ENCODE measurements around the gene CYS1.

The CYS1 gene

GRCh38 chr2:10072656-10073480 is 7.3 kb downstream of the CYS1 start:
- peak; percentile 37 to 64 (median 40) for DNase-seq (ENCODE audit: low read depth in 2 of 3, low spot score in 2 of 3)

- DNase-seq (ENCODE audit: low read depth in 2 of 3, low spot score in 2 of 3), result no peak
Observed at GRCh38 chr2:10071595-10071994, 8.6 kb downstream of the CYS1 start.

- DNase-seq (ENCODE audit: low read depth in 2 of 3, low spot score in 2 of 3), result no peak
Observed at GRCh38 chr2:10071176-10071575, 9.0 kb downstream of the CYS1 start.

GRCh38 chr2:10067881-10068280 is 12.3 kb downstream of the CYS1 start:
- DNase-seq (ENCODE audit: low read depth in 2 of 3, low spot score in 2 of 3), result no peak

GRCh38 chr2:10067330-10067729 is 12.9 kb downstream of the CYS1 start:
- DNase-seq (ENCODE audit: low read depth in 2 of 3, low spot score in 2 of 3), result no peak

GRCh38 chr2:10065773-10066055 is 14.5 kb downstream of the CYS1 start:
- no peak for DNase-seq (ENCODE audit: low read depth in 2 of 3, low spot score in 2 of 3)

GRCh38 chr2:10064932-10065772 is 15.1 kb downstream of the CYS1 start:
- DNase-seq (ENCODE audit: low read depth in 2 of 3, low spot score in 2 of 3), result no peak

GRCh38 chr2:10063566-10063965 is 16.6 kb downstream of the CYS1 start:
- DNase-seq (ENCODE audit: low read depth in 2 of 3, low spot score in 2 of 3), result no peak

GRCh38 chr2:10062931-10063365 is 17.3 kb downstream of the CYS1 start:
- no peak for DNase-seq (ENCODE audit: low read depth in 2 of 3, low spot score in 2 of 3)

- DNase-seq (ENCODE audit: low read depth in 2 of 3, low spot score in 2 of 3), result no peak
Observed at GRCh38 chr2:10061221-10061925, 18.8 kb downstream of the CYS1 start.

- DNase-seq (ENCODE audit: low read depth in 2 of 3, low spot score in 2 of 3), result no peak
Observed at GRCh38 chr2:10059552-10060335, 20.5 kb downstream of the CYS1 start.

GRCh38 chr2:10059016-10059351 is 21.2 kb downstream of the CYS1 start:
- no peak for DNase-seq (ENCODE audit: low read depth in 2 of 3, low spot score in 2 of 3)

GRCh38 chr2:10058251-10059015 is 21.8 kb downstream of the CYS1 start:
- DNase-seq (ENCODE audit: low read depth in 2 of 3, low spot score in 2 of 3), result no peak

GRCh38 chr2:10057231-10058107 is 22.7 kb downstream of the CYS1 start:
- no peak for DNase-seq (ENCODE audit: low read depth in 2 of 3, low spot score in 2 of 3)

- no peak for DNase-seq (ENCODE audit: low read depth in 2 of 3, low spot score in 2 of 3)
Observed at GRCh38 chr2:10056439-10056838, 23.8 kb downstream of the CYS1 start.

- no peak for DNase-seq (ENCODE audit: low read depth in 2 of 3, low spot score in 2 of 3)
Observed at GRCh38 chr2:10054976-10055375, 25.2 kb downstream of the CYS1 start.

GRCh38 chr2:10054424-10054823 is 25.8 kb downstream of the CYS1 start:
- no peak for DNase-seq (ENCODE audit: low read depth in 2 of 3, low spot score in 2 of 3)

- no peak for DNase-seq (ENCODE audit: low read depth in 2 of 3, low spot score in 2 of 3)
Observed at GRCh38 chr2:10053351-10053750, 26.9 kb downstream of the CYS1 start.

- DNase-seq (ENCODE audit: low read depth in 2 of 3, low spot score in 2 of 3), result no peak
Observed at GRCh38 chr2:10052216-10052615, 28.0 kb downstream of the CYS1 start.
